ENCODE measurements around the gene ALK. TPM values are rescaled to one million over a fixed set of nuclear protein-coding genes. Genes with fewer than 3 reads are reported as not detected.

The ALK gene
- total RNA-seq, 1 donor from 2014 or later, result not detected

DNA sequence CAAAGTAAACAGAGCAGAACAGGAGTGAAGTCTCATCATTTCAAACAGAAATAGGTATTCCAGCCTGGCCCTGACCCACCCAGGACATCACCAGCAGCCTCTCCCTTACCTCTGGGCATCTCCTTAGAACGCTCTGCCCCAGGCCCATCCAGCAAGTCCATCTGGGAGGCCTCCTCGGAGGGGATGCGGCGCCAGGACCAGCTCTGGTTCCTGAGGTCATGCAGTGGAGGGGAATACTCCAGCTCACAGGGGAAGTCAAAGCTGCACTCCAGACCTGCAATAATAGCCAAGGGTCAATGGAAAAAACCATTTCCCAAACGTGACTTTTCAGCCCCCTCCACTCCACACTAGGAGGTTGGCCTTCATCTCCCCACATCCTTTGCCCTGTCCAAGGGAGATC lies 226.6 kb downstream of the ALK start:
- DNase-seq (ENCODE audit: low spot score), result no peak
- intact Hi-C loops (cut with DNase I), result no loop called here

DNA sequence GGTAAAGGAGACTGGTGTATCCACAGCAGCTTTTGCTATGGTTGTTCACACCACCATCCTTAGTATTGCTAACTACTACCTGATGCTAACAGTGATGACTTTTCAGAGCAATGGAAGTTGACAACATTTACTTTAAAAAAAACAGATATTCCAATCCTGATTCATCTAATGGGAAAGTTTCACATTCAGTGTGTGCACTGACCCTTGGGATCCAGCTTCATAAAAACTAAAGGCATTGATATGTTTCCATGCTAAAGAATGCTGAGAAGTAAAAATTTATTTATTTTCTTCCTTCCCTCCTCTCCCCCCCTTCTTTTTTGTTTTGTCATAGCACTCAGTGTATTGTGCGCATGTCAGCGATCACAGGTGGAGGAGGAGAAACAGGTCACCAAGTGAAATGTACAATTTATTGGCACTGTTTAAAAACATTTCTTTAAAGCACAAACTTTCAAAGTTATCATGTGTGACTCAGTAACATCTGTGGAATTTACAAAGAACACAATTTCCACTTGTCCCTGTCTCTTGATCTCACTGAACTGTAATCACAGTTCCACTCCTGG lies 229.9 kb downstream of the ALK start:
- intact Hi-C loops (cut with DNase I), result no loop called here
- no peak for DNase-seq (ENCODE audit: low spot score)

DNA sequence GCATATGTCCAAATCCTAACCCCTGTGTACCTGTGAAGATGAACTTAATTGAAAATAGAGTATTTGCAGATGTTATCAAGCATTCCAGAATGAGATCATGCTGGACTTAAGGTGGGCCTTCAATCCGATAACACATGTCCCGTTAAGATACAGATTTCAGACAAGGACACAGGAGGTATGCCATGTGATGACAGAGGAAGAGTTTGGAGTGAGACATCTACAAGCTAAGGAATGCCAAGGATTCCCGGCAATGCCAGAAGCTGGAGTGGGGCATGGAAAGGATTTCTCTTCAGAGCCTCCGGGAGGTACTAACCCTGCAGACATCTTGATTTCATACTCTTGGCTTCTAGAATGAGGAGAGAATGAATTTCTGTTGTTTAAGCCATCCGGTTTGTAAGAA lies 231.7 kb downstream of the ALK start:
- intact Hi-C loops (cut with DNase I), result no loop called here

DNA sequence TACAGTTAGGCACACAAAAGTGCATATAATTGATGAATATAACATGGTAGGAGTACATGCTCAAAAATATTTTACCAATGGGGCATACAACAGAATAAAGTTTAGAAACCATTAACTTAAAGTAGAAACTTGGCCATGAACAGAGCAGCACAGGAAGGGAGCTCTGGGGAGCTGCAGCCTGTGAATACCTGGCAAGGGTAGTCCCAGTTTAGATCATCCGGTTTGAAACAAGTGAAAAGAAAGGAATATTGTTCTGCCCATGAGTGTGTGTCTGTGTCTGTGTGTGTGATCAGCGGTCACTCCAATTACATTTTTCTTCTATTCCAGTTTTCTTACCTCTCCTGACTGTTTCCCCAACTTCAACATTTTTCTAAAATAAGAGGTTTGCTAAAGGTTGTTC lies 233.0 kb downstream of the ALK start:
- DNase-seq (ENCODE audit: low spot score), result no peak
- intact Hi-C loops (cut with DNase I), result no loop called here

More for the DNA sequence above, 231.7 kb downstream of the ALK start:
- no peak for DNase-seq (ENCODE audit: low spot score)

DNA sequence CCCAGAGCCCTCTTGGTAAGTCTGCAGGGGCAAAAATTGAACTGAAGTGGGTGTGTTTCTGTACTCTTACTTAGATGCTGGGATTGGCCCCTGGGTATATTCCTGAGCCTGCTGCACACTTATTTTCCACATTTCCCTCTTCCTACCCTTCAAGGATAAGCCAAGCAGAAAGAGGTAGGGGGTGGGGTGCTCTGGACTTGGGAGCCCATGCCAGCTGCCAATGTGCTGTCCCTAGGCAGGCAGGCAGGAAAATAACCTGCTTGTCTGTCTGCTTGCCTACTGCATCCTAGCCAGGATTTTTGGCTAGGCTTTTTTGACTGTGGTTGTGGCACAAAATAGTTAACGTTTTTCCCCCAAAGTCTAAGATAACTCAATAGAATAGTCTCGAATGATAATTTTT lies 234.3 kb downstream of the ALK start:
- no peak for DNase-seq (ENCODE audit: low spot score)
- intact Hi-C loops (cut with DNase I), result no loop called here

DNA sequence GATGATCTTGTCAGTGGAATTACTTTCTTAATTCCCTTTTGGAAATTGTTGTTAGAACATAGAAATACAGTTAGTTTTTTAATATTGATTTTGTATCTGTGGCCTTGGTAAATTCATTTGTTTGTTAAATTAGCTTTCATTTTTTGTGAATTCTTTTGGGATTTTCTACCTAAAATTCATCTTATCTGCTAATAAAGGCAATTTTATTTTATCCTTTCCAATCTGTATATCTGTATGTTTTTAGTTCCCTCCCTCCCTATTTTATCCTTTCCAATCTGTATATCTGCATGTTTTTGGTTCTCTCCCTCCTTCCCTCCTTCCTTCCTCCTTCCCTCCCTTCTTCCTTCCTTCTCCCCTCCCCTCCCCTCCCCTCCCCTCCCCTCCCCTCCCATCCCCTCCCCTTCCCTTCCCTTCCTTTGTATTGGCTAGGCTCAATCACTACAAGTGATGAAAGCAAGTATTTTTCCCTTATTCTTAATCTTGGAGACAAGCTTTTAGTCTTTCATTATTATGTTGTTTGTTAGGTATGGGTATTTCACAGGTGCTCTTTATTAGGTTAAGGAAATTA lies 244.4 kb downstream of the ALK start:
- intact Hi-C loops (cut with DNase I), result no loop called here
- no peak for DNase-seq (ENCODE audit: low spot score)

DNA sequence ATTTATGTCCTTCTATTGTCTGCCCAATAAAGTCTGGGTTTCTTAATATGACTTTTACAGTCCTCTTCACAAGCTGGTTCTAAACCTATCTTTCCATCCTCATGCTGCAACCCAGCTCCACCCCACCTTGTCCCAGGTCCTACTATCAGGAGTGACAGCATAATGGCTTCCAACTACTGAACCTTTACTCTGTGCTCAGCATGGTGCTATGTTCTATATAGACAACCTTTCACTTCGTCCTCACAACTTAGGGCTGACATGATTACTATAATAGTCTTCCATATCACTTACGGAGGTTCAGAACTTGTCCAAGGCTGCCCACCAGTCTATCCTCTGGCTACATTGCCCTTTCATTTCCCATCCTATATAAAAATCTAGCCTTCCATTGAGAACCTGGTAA lies 256.8 kb downstream of the ALK start:
- intact Hi-C loops (cut with DNase I), result no loop called here
- no peak for DNase-seq (ENCODE audit: low spot score)

DNA sequence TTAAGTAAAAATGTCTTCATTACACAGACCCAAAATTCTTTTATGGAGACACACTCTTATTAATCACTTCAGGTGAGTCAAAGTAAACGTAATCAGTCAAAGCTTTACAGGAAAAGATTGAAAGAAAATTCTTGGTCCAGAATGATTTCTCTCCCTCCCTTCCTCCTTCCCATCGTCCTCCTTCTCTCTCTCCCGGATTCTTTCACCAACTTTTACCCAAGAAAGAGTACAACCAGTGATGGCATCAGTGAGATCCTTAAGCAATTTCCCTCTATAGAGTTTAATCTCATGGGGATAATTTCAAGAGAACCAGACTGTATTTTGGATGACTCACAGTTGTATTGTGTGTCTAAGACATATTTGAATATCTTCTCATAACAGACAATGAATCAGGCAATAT lies 258.1 kb downstream of the ALK start:
- DNase-seq (ENCODE audit: low spot score), result no peak
- intact Hi-C loops (cut with DNase I), result no loop called here

DNA sequence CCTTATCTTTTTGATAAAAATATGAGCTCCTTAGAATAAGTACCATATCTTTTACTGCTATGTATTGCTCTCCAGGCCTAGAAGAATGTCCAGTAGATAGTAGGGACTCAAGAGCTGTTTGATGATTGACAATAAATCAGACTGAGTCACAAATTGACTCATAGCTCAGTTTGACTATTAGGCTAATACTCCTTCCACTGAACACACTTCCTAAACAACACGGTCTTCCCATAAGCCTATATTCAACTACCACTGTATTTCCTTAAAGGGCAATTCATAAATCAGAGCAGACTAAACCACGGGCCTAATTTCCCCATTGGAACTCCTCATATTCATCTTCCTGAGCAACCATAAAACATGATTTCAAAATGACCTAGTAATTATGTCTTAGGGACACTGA lies 258.5 kb downstream of the ALK start:
- DNase-seq (ENCODE audit: low spot score), result no peak
- intact Hi-C loops (cut with DNase I), result no loop called here

DNA sequence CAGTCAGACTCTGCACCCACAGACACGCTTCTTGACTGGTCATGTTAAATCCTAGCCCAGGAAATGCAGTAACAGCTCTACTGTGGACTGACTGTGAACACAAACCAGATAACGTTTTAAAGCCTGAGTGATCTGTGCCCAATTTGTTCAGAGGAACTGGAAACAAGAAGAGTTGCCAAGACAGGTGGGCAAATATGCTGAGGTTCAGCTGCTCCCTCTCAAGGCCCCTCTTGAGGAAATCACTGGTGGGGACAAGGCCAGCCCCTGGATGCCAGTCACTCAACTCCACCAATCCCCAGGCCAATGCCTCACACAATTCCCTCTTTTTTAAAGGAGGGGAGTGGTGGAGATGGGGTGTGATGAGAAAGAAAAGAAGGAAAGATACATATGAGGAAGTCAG lies 261.2 kb downstream of the ALK start:
- DNase-seq (ENCODE audit: low spot score), result no peak
- intact Hi-C loops (cut with DNase I), result no loop called here

DNA sequence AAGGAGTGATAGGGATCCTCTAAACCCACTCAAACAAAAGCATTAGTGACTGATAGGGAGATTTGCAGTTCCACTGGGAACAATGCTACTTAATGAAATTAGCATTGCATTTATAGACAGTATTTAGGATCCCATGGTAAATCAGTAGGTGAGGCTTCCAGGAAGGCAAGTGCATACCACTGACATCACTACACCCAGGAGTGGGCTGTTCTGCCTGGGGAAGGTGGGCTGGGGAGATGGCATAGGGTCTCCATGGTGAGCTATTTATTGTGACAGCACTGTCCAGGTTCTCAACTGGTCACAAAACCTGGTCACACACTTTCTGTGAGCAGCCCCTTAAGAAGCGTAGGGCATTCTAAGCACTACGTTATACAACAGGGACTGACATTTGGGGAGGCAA lies 262.2 kb downstream of the ALK start:
- intact Hi-C loops (cut with DNase I), result no loop called here
- DNase-seq (ENCODE audit: low spot score), result no peak

DNA sequence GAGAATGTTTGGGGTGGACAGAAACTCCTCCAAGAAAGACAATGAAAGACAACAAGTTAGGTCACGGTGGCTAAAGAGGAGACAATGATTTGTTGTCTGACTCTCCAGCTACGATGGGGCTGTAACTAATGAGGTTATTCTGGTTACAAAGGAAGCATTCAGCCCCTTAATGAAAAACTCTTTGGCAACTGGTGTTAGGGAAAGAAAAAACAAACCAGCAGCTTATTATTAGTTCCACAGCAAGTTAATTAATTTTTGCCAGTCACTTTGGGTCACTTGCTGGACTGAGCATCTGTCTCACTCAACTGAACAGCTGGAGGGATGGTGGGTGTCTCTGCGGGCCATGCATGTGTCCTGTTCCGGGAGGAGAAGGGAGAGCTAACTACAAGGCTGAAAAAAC lies 263.7 kb downstream of the ALK start:
- intact Hi-C loops (cut with DNase I), result no loop called here
- no peak for DNase-seq (ENCODE audit: low spot score)

DNA sequence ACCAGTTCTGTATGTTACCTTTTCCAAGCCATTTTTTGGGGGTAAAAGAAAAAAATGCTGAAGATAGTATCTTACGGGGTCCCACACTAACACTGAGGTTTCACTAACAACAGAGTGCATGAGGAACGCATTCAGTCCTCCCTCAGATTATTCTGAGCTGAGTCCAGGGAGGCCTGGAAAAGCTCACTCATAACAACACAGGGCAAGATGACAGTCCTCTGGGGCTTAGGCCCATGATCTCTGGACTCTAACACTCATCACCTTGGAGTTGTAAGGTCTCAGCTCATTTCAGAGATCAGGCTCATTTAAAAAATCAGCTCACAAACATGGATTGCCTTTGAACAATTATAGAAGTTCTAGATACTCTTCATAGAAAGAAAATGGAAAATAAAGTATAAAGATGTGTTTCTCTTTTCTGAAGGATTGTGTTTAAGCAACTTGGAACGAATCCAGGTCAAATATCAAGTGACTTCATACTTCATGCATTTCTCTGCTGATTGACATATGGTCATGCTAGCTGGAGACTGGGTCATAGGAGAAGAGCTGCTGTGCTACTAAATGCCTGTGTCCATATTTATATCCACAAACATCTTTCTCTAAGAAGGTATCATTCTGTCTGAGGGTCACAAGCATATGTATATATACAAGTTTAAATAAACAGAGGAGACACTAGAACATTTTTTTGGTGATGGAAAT lies 265.8 kb downstream of the ALK start:
- intact Hi-C loops (cut with DNase I), result loop anchor here (2.0 kb wide), 1 partner anchor 27 kb away; no protein-coding TSS in a partner anchor
- no peak for DNase-seq (ENCODE audit: low spot score)

DNA sequence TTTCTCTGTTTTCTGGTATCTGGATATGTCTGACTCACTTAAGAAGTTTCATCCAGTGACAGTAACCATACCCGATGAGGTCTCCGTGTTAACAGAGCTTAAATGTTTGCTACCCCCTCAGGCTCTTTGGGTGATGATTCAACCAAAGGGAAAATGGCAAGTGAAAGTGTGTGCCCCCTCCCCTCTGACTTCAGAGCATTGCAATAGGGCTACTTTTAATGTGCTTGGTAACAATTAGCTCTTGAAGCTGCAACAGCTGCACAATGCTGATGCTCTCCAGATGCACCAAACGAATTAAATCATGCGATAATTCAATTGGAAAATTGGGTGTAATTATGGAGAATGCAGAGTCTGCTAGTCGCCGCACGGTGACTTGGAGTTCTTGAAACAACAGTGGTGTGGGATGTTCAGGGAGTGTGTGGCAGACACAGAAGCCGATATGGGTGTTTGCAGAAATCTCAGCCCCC lies 270.7 kb downstream of the ALK start:
- DNase-seq (ENCODE audit: low spot score), result no peak
- intact Hi-C loops (cut with DNase I), result no loop called here

DNA sequence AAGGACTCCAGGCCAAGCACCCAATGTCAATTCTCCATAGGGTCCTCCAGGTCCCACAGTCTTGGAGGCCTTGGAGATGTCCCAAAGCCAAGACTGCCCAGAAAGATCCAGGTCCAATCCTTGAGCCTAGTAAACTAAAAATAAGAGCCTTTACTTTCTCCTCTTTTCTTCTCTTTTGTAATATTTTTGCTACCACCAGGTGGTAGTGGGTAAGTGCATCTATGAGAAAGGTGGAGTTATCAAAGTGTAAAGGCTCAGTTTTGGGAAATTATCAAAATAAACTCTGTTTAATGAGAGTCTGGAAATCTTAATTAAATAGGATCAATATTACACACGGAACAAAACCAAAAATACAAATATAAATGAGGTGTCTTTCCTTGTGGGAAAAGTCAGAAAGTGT lies 276.4 kb downstream of the ALK start:
- no peak for DNase-seq (ENCODE audit: low spot score)
- intact Hi-C loops (cut with DNase I), result no loop called here

DNA sequence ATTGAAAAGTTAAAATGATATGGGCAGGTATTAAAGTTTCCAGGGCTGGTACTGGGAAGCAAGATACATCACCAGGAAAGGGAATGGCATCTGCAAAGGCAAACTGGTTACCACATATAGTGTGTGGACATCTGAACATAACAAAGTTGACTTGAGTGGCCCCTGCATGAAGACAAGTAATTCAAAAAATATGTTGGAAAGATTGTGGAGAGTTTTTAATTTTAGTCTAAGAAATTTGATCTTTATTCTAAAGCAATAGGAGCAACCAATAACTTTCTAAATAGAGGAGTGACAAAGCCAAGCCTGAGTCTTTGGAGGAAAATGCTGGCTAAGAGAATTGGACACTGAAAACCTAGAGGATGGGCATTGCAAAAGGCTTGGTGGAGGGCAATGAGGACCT lies 278.2 kb downstream of the ALK start:
- intact Hi-C loops (cut with DNase I), result no loop called here

DNA sequence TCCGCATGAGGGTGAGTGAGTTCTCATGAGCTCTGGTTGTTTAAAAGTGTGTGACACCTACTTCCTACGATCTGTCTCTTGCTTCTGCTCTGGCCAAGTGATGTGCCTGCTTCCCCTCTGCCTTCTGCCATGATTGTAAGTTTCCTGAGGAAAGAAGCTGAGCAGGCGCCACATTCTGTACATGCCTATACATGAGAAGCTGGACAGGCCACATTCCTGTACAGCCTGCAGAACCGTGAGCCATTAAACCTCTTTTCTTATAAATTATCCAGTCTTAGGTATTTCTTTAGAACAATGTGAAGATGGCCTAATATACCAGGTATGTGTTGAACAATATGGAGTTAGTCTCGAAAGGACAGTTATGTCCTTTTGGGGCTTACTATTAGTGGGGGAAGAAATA lies 281.0 kb downstream of the ALK start:
- DNase-seq (ENCODE audit: low spot score), result no peak
- intact Hi-C loops (cut with DNase I), result no loop called here

More for the DNA sequence above, 278.2 kb downstream of the ALK start:
- no peak for DNase-seq (ENCODE audit: low spot score)

DNA sequence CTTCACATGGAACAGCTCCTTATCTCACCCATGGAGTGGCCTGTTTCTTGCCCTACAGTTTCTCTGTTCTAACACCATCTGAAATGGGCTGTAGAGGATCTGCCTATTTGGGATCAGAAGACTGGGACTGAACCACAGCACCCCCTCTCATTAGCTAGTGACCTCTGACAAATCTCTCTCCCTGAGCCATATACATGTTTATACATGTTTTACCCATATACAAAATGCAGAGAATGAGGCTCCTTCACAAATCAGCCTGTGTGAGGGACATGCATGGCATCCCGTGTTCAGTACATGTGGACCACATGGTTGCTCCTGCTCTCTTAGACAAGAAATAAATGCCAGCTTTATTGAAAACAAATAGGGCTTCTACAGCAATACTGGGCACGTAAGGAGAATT lies 282.7 kb downstream of the ALK start:
- no peak for DNase-seq (ENCODE audit: low spot score)
- intact Hi-C loops (cut with DNase I), result no loop called here

DNA sequence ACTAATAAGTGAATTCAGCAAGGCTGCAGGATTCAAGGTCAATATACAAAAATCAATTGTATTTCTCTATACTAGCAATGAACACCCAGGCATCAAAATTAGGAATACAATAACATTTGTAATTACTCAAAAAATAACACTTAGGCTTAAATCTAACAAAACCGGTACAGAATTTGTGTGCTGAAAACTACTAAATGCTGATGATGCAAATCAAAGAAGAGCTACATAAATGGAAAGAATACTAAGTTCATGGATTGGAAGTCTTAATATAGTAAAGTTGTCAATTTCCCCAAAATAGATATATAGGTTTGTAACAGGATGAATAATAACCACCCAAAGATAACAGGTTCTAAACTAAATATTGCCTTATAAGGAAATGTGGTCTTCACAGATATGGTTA lies 286.5 kb downstream of the ALK start:
- no peak for DNase-seq (ENCODE audit: low spot score)
- intact Hi-C loops (cut with DNase I), result no loop called here

DNA sequence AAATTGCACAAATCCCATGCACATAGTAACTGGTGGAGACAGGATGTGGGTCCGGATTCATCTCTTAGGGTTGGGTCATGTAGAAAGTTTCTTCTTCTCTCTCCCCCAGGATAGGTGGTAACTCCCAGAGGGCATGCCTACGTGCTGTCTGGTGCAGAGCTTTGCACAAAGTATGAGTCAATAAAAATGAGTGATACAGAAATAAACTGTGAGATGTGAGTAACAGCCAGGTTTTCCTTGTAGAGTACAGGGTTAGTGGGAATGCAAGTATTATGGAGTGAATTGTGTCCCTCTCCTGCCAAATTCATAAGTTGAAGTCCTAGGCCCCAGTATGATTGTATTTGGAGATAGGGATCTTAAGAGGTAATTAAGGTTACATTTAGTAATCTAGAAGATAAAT lies 289.4 kb downstream of the ALK start:
- DNase-seq (ENCODE audit: low spot score), result no peak
- intact Hi-C loops (cut with DNase I), result no loop called here

DNA sequence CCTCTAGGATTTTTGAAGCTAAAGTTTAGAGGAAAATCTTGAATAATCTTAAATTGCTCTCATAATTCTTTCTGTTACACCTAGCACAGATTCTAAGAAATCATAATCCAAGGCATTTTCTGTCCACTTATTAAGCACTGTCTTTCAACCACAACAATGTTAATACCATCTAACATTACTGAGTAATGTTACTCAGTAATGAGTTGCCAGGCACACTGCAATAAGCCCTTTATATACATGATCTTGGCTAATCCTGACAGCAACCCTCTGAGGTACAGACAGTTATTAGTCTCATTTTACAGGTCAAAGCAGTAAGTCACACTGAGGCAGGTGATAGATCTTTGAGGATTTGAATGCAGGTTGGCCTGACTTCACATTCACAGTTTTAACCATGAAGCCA lies 291.9 kb downstream of the ALK start:
- intact Hi-C loops (cut with DNase I), result loop anchor here (2.0 kb wide), 1 partner anchor 25 kb away; no protein-coding TSS in a partner anchor
- DNase-seq (ENCODE audit: low spot score), result no peak
